Neural crest cell (in vitro differentiated cells): Measurements from ENCODE around the gene PRKRIP1. TPM values are rescaled to one million over a fixed set of nuclear protein-coding genes. Genes with fewer than 3 reads are reported as not detected.

Source experiments
- DNase-seq: peaks from one replicate; pipeline ENCODE4 v3.0.0; 2021; ENCODE audit warnings: low read depth, mixed read lengths, low spot score
- H3K27ac Mint-ChIP-seq: one replicate; pipeline ENCODE4 v1.8.0; 2021; ENCODE audit warnings: mild to moderate bottlenecking, mixed read lengths; ENCODE audit not compliant: unreplicated experiment
- H3K27me3 Mint-ChIP-seq: 2 replicates; pipeline ENCODE4 v1.8.0; 2021; ENCODE audit warnings: low read depth, mild to moderate bottlenecking, mixed read lengths
- H3K36me3 Mint-ChIP-seq: 2 replicates; pipeline ENCODE4 v1.8.0; 2021; ENCODE audit warnings: low read depth, mild to moderate bottlenecking, mixed read lengths
- H3K4me1 Mint-ChIP-seq: 2 replicates; pipeline ENCODE4 v1.8.0; 2021; ENCODE audit warnings: mixed read lengths
- H3K4me3 Mint-ChIP-seq: one replicate; pipeline ENCODE4 v1.8.0; 2021; ENCODE audit warnings: mild to moderate bottlenecking, mixed read lengths
- H3K9me3 Mint-ChIP-seq: 2 replicates; pipeline ENCODE4 v1.8.0; 2021; ENCODE audit warnings: mixed read lengths
- CTCF ChIP-seq: fragments of 200-600 bp; sonication (generic); conservative IDR thresholded peaks from 2 replicates; pipeline ENCODE4 v1.5.0; 2021; ENCODE audit warnings: antibody characterized with exemption, mild to moderate bottlenecking
- total RNA-seq: library from RNA; stranded (reverse); gene quantifications from 2 replicates; pipeline ENCODE4 v1.2.1, GENCODE V29; 2021

PRKRIP1 gene
- total RNA-seq, 1 donor from 2014 or later, result 41.9 TPM

- peak overlapping the region; percentile 71 for H3K4me3 Mint-ChIP-seq
- no peaks in the 10 kb centered on the region for H3K27me3 Mint-ChIP-seq
- H3K36me3 Mint-ChIP-seq, result peaks cover 3% of the 10 kb centered on the region
- H3K9me3 Mint-ChIP-seq, result no peaks in the 10 kb centered on the region
- TF ChIP-seq CTCF, result no peak
- H3K27ac Mint-ChIP-seq, result no peak overlapping the region
- no peak for DNase-seq
- peaks cover 13% of the 10 kb centered on the region for H3K4me1 Mint-ChIP-seq
These were observed 64.3 kb downstream of the PRKRIP1 start for GRCh38 chr7:102460467-102460866.

- peak overlapping the region; percentile 84 for H3K27ac Mint-ChIP-seq
- H3K4me3 Mint-ChIP-seq, result peak overlapping the region; percentile 97
- no peak for TF ChIP-seq CTCF
- H3K36me3 Mint-ChIP-seq, result peaks cover 3% of the 10 kb centered on the region
- H3K9me3 Mint-ChIP-seq, result no peaks in the 10 kb centered on the region
- no peaks in the 10 kb centered on the region for H3K27me3 Mint-ChIP-seq
- H3K4me1 Mint-ChIP-seq, result peaks cover 24% of the 10 kb centered on the region
- DNase-seq, result no peak
These were observed 67.8 kb downstream of the PRKRIP1 start for GRCh38 chr7:102463841-102464576.

- peaks cover 24% of the 10 kb centered on the region for H3K4me1 Mint-ChIP-seq
- no peaks in the 10 kb centered on the region for H3K27me3 Mint-ChIP-seq
- H3K36me3 Mint-ChIP-seq, result peaks cover 3% of the 10 kb centered on the region
- no peaks in the 10 kb centered on the region for H3K9me3 Mint-ChIP-seq
- peak; percentile 21 for TF ChIP-seq CTCF
- peak within 1 kb of the TSS; percentile 84 for H3K27ac Mint-ChIP-seq
- peak within 1 kb of the TSS; percentile 97 for H3K4me3 Mint-ChIP-seq
- peak; percentile 90 for DNase-seq
These were observed 68.6 kb downstream of the PRKRIP1 start, which contains the start of the genes ALKBH4 and LRWD1 for GRCh38 chr7:102464577-102465280. TSS of gene ALKBH4 (minus strand) at chr7:102464863. CDS start at chr7:102464836, 27 bp downstream. TSS of gene LRWD1 (plus strand) at chr7:102464984. CDS start at chr7:102465081, 97 bp downstream.

GRCh38 chr7:102466097-102466496 lies 69.9 kb downstream of the PRKRIP1 start:
- Mint-ChIP-seq H3K27me3 (no peaks in the 10 kb centered on the region), H3K27ac (no peak overlapping the region), H3K4me3 (peak overlapping the region; percentile 97), H3K36me3 (peaks cover 3% of the 10 kb centered on the region), H3K4me1 (peaks cover 24% of the 10 kb centered on the region), H3K9me3 (no peaks in the 10 kb centered on the region)
- no peak for TF ChIP-seq CTCF
- no peak for DNase-seq

GRCh38 chr7:102467581-102468477 lies 71.7 kb downstream of the PRKRIP1 start:
- Mint-ChIP-seq H3K27ac (no peak overlapping the region), H3K4me3 (no peak overlapping the region), H3K9me3 (no peaks in the 10 kb centered on the region), H3K27me3 (no peaks in the 10 kb centered on the region), H3K36me3 (no peaks in the 10 kb centered on the region), H3K4me1 (peaks cover 24% of the 10 kb centered on the region)
- no peak for TF ChIP-seq CTCF
- no peak for DNase-seq
